ENCODE results near the gene DACT1. TPM values are rescaled to one million over a fixed set of nuclear protein-coding genes. Genes with fewer than 3 reads are reported as not detected.

The DACT1 gene
- total and polyA plus RNA-seq, 8 donors, result 0.69 to 7.5 (median 1.1) TPM

GRCh38 chr14:58645641-58646040 lies 7.9 kb downstream of the DACT1 start:
- Histone ChIP-seq H3K36me3 (no peaks in the 10 kb centered on the region), H3K4me3 (no peak overlapping the region), H3K27ac (no peak overlapping the region), H3K9me3 (no peaks in the 10 kb centered on the region), H3K27me3 (peaks cover 0 to 6% (median 0%) of the 10 kb centered on the region in 4 donors), H3K4me1 (no peaks in the 10 kb centered on the region)
- ATAC-seq (no peak), FAIRE-seq (no peak), DNase-seq (no peak)
- TF ChIP-seq CTCF (IDR thresholded peaks at IDR 0.05), result no peak
- WGBS, 2 donors, result 90 to 93% methylated on average over 20 of the region's 20 CpGs
- intact Hi-C loops (cut with DNase I), result no loop called here

GRCh38 chr14:58646479-58646878 lies 8.7 kb downstream of the DACT1 start:
- Histone ChIP-seq H3K9me3 (no peaks in the 10 kb centered on the region), H3K27ac (no peak overlapping the region), H3K4me1 (no peaks in the 10 kb centered on the region), H3K4me3 (no peak overlapping the region), H3K27me3 (peaks cover 0 to 6% (median 0%) of the 10 kb centered on the region in 4 donors), H3K36me3 (no peaks in the 10 kb centered on the region)
- DNase-seq (peak in 1 of 6 donors; percentile 42), ATAC-seq (no peak), FAIRE-seq (no peak)
- WGBS, 2 donors, result 90 to 95% methylated on average over 31 to 34 of the region's 34 CpGs
- intact Hi-C loops (cut with DNase I), result no loop called here
- no peak for TF ChIP-seq CTCF (IDR thresholded peaks at IDR 0.05)

DNA sequence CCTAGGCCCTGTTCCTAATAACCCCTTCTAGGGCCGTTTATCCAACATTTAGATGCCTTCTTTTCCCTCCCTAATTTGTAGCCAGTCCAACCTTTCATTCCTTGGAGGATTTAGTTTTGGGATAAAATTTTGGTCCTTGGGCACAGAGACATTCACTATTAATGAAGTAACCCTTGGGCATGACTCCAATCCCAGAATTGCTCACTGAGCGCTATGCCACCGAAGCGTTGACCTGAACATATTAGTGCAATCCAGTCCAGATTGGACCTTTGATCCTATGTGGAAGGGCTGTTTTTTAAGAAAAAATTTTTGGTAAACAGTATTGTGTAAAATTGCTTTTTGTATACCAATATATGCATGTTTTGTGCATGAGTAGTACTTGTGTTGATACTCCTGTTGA lies 10.0 kb downstream of the DACT1 start:
- H3K27me3 ChIP-seq, result peaks cover 0 to 5% (median 0%) of the 10 kb centered on the region in 4 donors
- H3K36me3 ChIP-seq, result no peaks in the 10 kb centered on the region
- no peaks in the 10 kb centered on the region for H3K9me3 ChIP-seq
- no peak overlapping the region for H3K4me3 ChIP-seq
- ATAC-seq (no peak), FAIRE-seq (no peak), DNase-seq (no peak)
- no peak for TF ChIP-seq CTCF (IDR thresholded peaks at IDR 0.05)
- intact Hi-C loops (cut with DNase I), result no loop called here
- no peak overlapping the region for H3K27ac ChIP-seq
- H3K4me1 ChIP-seq, result no peaks in the 10 kb centered on the region
- WGBS, 2 donors, result 83 to 87% methylated on average over 4 of the region's 4 CpGs

- Histone ChIP-seq H3K36me3 (no peaks in the 10 kb centered on the region), H3K4me1 (no peaks in the 10 kb centered on the region), H3K27me3 (no peaks in the 10 kb centered on the region), H3K4me3 (no peak overlapping the region), H3K27ac (no peak overlapping the region), H3K9me3 (no peaks in the 10 kb centered on the region)
- no peak for TF ChIP-seq CTCF (IDR thresholded peaks at IDR 0.05)
- intact Hi-C loops (cut with DNase I), result no loop called here
- 54 to 57% methylated on average over 2 of the region's 2 CpGs for WGBS, 2 donors
- FAIRE-seq (no peak), ATAC-seq (no peak), DNase-seq (no peak)
Measured at GRCh38 chr14:58650857-58651256, 13.1 kb downstream of the DACT1 start.

GRCh38 chr14:58656671-58657411 lies 19.1 kb downstream of the DACT1 start:
- ATAC-seq, result no peak
- Histone ChIP-seq H3K4me3 (no peak overlapping the region), H3K9me3 (no peaks in the 10 kb centered on the region), H3K36me3 (no peaks in the 10 kb centered on the region), H3K4me1 (no peaks in the 10 kb centered on the region), H3K27me3 (no peaks in the 10 kb centered on the region), H3K27ac (no peak overlapping the region)
- FAIRE-seq, result no peak
- DNase-seq, result no peak
- no peak for TF ChIP-seq CTCF (IDR thresholded peaks at IDR 0.05)
- WGBS, 2 donors, result 55 to 56% methylated on average over 3 of the region's 3 CpGs
- intact Hi-C loops (cut with DNase I), result no loop called here
